CD8-positive, alpha-beta memory T cell (primary cell): ENCODE measurements around the gene SERGEF. TPM values are rescaled to one million over a fixed set of nuclear protein-coding genes. Genes with fewer than 3 reads are reported as not detected.
"Not testable (repeated sequence)": the region's sequence is repeated elsewhere in the genome, so short reads cannot be mapped to it uniquely, and the experiment has no call there.

Experiments used
- CTCF ChIA-PET: fragments of 350-600 bp; sonication (Branson Sonifier 250); formaldehyde crosslinking; loops from one replicate; lab custom pipeline; 2021; ENCODE audit warnings: antibody characterized with exemption; lab: Charles Lee
- POLR2A ChIA-PET: fragments of 350-600 bp; sonication (Branson Sonifier 250); formaldehyde crosslinking; loops from one replicate; lab custom pipeline; 2021; ENCODE audit warnings: antibody characterized with exemption; lab: Charles Lee
- DNase-seq, 5 donors: peaks; one replicate each; pipeline versions ENCODE4 v3.0.0 to v3.0.0-alpha.2; 2020 to 2022; ENCODE audit warnings: mixed read lengths in 1 of 5
- H3K27ac ChIP-seq: one replicate; pipeline ENCODE4 v1.7.0; 2013; ENCODE audit warnings: low read depth, mild to moderate bottlenecking, low read length, moderate library complexity
- H3K27me3 ChIP-seq: 2 replicates; pipeline ENCODE4 v1.7.0; 2013; ENCODE audit warnings: low read length, mild to moderate bottlenecking; ENCODE audit not compliant: insufficient read depth, poor library complexity, severe bottlenecking
- H3K36me3 ChIP-seq: 2 replicates; pipeline ENCODE4 v1.7.0; 2013; ENCODE audit warnings: mild to moderate bottlenecking, low read length, moderate library complexity; ENCODE audit not compliant: insufficient read depth
- H3K4me1 ChIP-seq: 2 replicates; pipeline ENCODE4 v1.7.0; 2013; ENCODE audit warnings: mild to moderate bottlenecking, low read length, moderate library complexity; ENCODE audit not compliant: insufficient read depth
- H3K4me3 ChIP-seq: 2 replicates; pipeline ENCODE4 v1.7.0; 2013; ENCODE audit warnings: mild to moderate bottlenecking, low read length
- H3K9me3 ChIP-seq: 2 replicates; pipeline ENCODE4 v1.7.0; 2013; ENCODE audit warnings: mild to moderate bottlenecking, low read length
- H3K27ac Mint-ChIP-seq, 8 donors: one replicate each; pipeline ENCODE4 v1.8.0; 2020 to 2021; ENCODE audit warnings: mixed read lengths in 8 of 8, mild to moderate bottlenecking in 6 of 8, inconsistent platforms in 3 of 8, moderate library complexity in 3 of 8
- H3K27me3 Mint-ChIP-seq, 2 donors: one replicate each; pipeline ENCODE4 v1.8.0; 2020 to 2021; ENCODE audit warnings: mixed read lengths in 2 of 2, mild to moderate bottlenecking in 1 of 2, moderate library complexity in 1 of 2
- H3K36me3 Mint-ChIP-seq, 3 donors: one replicate each; pipeline ENCODE4 v1.8.0; 2020 to 2021; ENCODE audit warnings: mixed read lengths in 3 of 3, inconsistent platforms in 1 of 3, mild to moderate bottlenecking in 1 of 3
- H3K4me1 Mint-ChIP-seq, 3 donors: one replicate each; pipeline ENCODE4 v1.8.0; 2020 to 2021; ENCODE audit warnings: mixed read lengths in 3 of 3, inconsistent platforms in 1 of 3, mild to moderate bottlenecking in 1 of 3
- H3K4me3 Mint-ChIP-seq, 7 donors: one replicate each; pipeline ENCODE4 v1.8.0; 2020 to 2021; ENCODE audit warnings: mixed read lengths in 7 of 7, mild to moderate bottlenecking in 6 of 7, moderate library complexity in 4 of 7, inconsistent platforms in 2 of 7
- H3K9me3 Mint-ChIP-seq, 5 donors: one replicate each; pipeline ENCODE4 v1.8.0; 2020 to 2022; ENCODE audit warnings: mixed read lengths in 5 of 5, mild to moderate bottlenecking in 3 of 5, moderate library complexity in 2 of 5, inconsistent platforms in 1 of 5
- polyA plus RNA-seq: library from polyadenylated mRNA; unstranded; fragments of 300-500 nt; fragmentation: Illumina TruSeq; gene quantifications from one replicate; pipeline ENCODE4 v1.2.3, GENCODE V29; 2021
- total RNA-seq, 2 experiments: library from RNA; stranded (reverse); gene quantifications; one replicate each; pipeline ENCODE4 v1.2.3, GENCODE V29; 2021

Gene SERGEF
- total and polyA plus RNA-seq, 3 experiments from 2014 or later, result 30.0 to 69.3 (median 34.5) TPM

- Mint-ChIP-seq H3K36me3 (peaks cover 6 to 43% (median 13%) of the 10 kb centered on the region in 3 donors), H3K27ac (peak overlapping the region in 2 of 8 donors; percentile 24 to 57), H3K27me3 (no peaks in the 10 kb centered on the region), H3K4me3 (no peak overlapping the region), H3K4me1 (no peaks in the 10 kb centered on the region), H3K9me3 (no peaks in the 10 kb centered on the region)
- CTCF ChIA-PET, result no interaction called here
- Histone ChIP-seq H3K36me3 (no peaks in the 10 kb centered on the region), H3K27me3 (no peaks in the 10 kb centered on the region), H3K27ac (no peak overlapping the region), H3K4me3 (no peak overlapping the region), H3K4me1 (no peaks in the 10 kb centered on the region), H3K9me3 (no peaks in the 10 kb centered on the region)
- POLR2A ChIA-PET, result no interaction called here
- no peak for DNase-seq
Observed at GRCh38 chr11:17878743-17879142, 134.1 kb downstream of the SERGEF start.

- H3K4me3 Mint-ChIP-seq, result no peak overlapping the region
- no peaks in the 10 kb centered on the region for H3K4me1 Mint-ChIP-seq
- ChIA-PET CTCF (no interaction called here), POLR2A (interaction anchor here (0.7 kb wide), 1 partner anchor 605 kb away, joined by 6 read pairs; no protein-coding TSS in a partner anchor)
- Histone ChIP-seq H3K4me1 (no peaks in the 10 kb centered on the region), H3K27ac (no peak overlapping the region), H3K9me3 (no peaks in the 10 kb centered on the region), H3K27me3 (no peaks in the 10 kb centered on the region), H3K4me3 (no peak overlapping the region), H3K36me3 (no peaks in the 10 kb centered on the region)
- no peak overlapping the region for H3K27ac Mint-ChIP-seq
- DNase-seq, result no peak
- H3K9me3 Mint-ChIP-seq, result no peaks in the 10 kb centered on the region
- H3K27me3 Mint-ChIP-seq, result no peaks in the 10 kb centered on the region
- H3K36me3 Mint-ChIP-seq, result peaks cover 6 to 50% (median 17%) of the 10 kb centered on the region in 3 donors
Observed at GRCh38 chr11:17877886-17878285, 135.0 kb downstream of the SERGEF start.

- ChIA-PET CTCF (interaction anchor here (1.1 kb wide), 1 partner anchor 12 kb away, joined by 3 read pairs; no protein-coding TSS in a partner anchor), POLR2A (no interaction called here)
- no peak overlapping the region for H3K4me3 Mint-ChIP-seq
- H3K36me3 Mint-ChIP-seq, result peaks cover 11 to 53% (median 22%) of the 10 kb centered on the region in 3 donors
- H3K27ac Mint-ChIP-seq, result peak overlapping the region in 1 of 8 donors; percentile 74
- H3K27me3 Mint-ChIP-seq, result no peaks in the 10 kb centered on the region
- no peaks in the 10 kb centered on the region for H3K27me3 ChIP-seq
- H3K27ac ChIP-seq, result no peak overlapping the region
- H3K4me3 ChIP-seq, result no peak overlapping the region
- no peak for DNase-seq
- no peaks in the 10 kb centered on the region for H3K9me3 Mint-ChIP-seq
- no peaks in the 10 kb centered on the region for H3K4me1 Mint-ChIP-seq
- no peaks in the 10 kb centered on the region for H3K4me1 ChIP-seq
- H3K9me3 ChIP-seq, result no peaks in the 10 kb centered on the region
- no peaks in the 10 kb centered on the region for H3K36me3 ChIP-seq
Observed at GRCh38 chr11:17876827-17877226, 136.0 kb downstream of the SERGEF start.

- Histone ChIP-seq H3K27ac (no peak overlapping the region), H3K4me3 (no peak overlapping the region), H3K4me1 (no peaks in the 10 kb centered on the region), H3K9me3 (no peaks in the 10 kb centered on the region), H3K27me3 (no peaks in the 10 kb centered on the region), H3K36me3 (no peaks in the 10 kb centered on the region)
- Mint-ChIP-seq H3K4me1 (no peaks in the 10 kb centered on the region), H3K4me3 (no peak overlapping the region), H3K36me3 (peaks cover 16 to 60% (median 26%) of the 10 kb centered on the region in 3 donors), H3K27me3 (no peaks in the 10 kb centered on the region), H3K27ac (no peak overlapping the region), H3K9me3 (no peaks in the 10 kb centered on the region)
- ChIA-PET CTCF (no interaction called here), POLR2A (no interaction called here)
- no peak for DNase-seq
Observed at GRCh38 chr11:17875891-17876290, 137.0 kb downstream of the SERGEF start.

GRCh38 chr11:17873586-17873985, 139.3 kb downstream of the SERGEF start:
- Mint-ChIP-seq H3K9me3 (peaks cover 0 to 1% (median 0%) of the 10 kb centered on the region in 5 donors), H3K4me1 (no peaks in the 10 kb centered on the region), H3K27ac (peak overlapping the region in 2 of 8 donors; percentile 3 to 55), H3K36me3 (peaks cover 37 to 76% (median 40%) of the 10 kb centered on the region in 3 donors), H3K4me3 (no peak overlapping the region), H3K27me3 (no peaks in the 10 kb centered on the region)
- ChIA-PET CTCF (interaction anchor here (1.0 kb wide), 1 partner anchor 11 kb away, joined by 3 read pairs; no protein-coding TSS in a partner anchor), POLR2A (no interaction called here)
- no peak for DNase-seq
- no peaks in the 10 kb centered on the region for H3K27me3 ChIP-seq
- no peak overlapping the region for H3K27ac ChIP-seq
- no peak overlapping the region for H3K4me3 ChIP-seq
- no peaks in the 10 kb centered on the region for H3K36me3 ChIP-seq
- H3K9me3 ChIP-seq, result no peaks in the 10 kb centered on the region
- H3K4me1 ChIP-seq, result no peaks in the 10 kb centered on the region

GRCh38 chr11:17868398-17868797, 144.4 kb downstream of the SERGEF start:
- H3K27me3 Mint-ChIP-seq, CTCF ChIA-PET, POLR2A ChIA-PET, H3K9me3 Mint-ChIP-seq, H3K27ac Mint-ChIP-seq, H3K27me3 ChIP-seq, H3K4me3 Mint-ChIP-seq, H3K4me1 Mint-ChIP-seq, H3K4me3 ChIP-seq, H3K9me3 ChIP-seq, DNase-seq, H3K4me1 ChIP-seq, H3K27ac ChIP-seq, H3K36me3 ChIP-seq: not testable (repeated sequence)
- H3K36me3 Mint-ChIP-seq, result peaks cover 37 to 63% (median 39%) of the 10 kb centered on the region in 3 donors

GRCh38 chr11:17867341-17867740, 145.5 kb downstream of the SERGEF start:
- H3K27ac Mint-ChIP-seq, result peak overlapping the region in 1 of 8 donors; percentile 51
- H3K4me3 Mint-ChIP-seq, result no peak overlapping the region
- no peak for DNase-seq
- Histone ChIP-seq H3K27ac (no peak overlapping the region), H3K4me1 (no peaks in the 10 kb centered on the region), H3K36me3 (no peaks in the 10 kb centered on the region), H3K4me3 (no peak overlapping the region), H3K27me3 (no peaks in the 10 kb centered on the region), H3K9me3 (no peaks in the 10 kb centered on the region)
- peaks cover 0 to 4% (median 0%) of the 10 kb centered on the region in 5 donors for H3K9me3 Mint-ChIP-seq
- peaks cover 34 to 60% (median 36%) of the 10 kb centered on the region in 3 donors for H3K36me3 Mint-ChIP-seq
- no peaks in the 10 kb centered on the region for H3K27me3 Mint-ChIP-seq
- POLR2A ChIA-PET, result no interaction called here
- CTCF ChIA-PET, result no interaction called here
- H3K4me1 Mint-ChIP-seq, result peaks cover 0 to 2% (median 0%) of the 10 kb centered on the region in 3 donors

GRCh38 chr11:17865765-17866428, 146.9 kb downstream of the SERGEF start:
- POLR2A ChIA-PET, result no interaction called here
- peaks cover 0 to 4% (median 0%) of the 10 kb centered on the region in 5 donors for H3K9me3 Mint-ChIP-seq

More at GRCh38 chr11:17865765-17866428, 146.9 kb downstream of the SERGEF start:
- Histone ChIP-seq H3K9me3 (no peaks in the 10 kb centered on the region), H3K36me3 (no peaks in the 10 kb centered on the region), H3K4me1 (no peaks in the 10 kb centered on the region), H3K27me3 (no peaks in the 10 kb centered on the region), H3K4me3 (no peak overlapping the region), H3K27ac (no peak overlapping the region)
- Mint-ChIP-seq H3K27ac (no peak overlapping the region), H3K4me3 (no peak overlapping the region), H3K27me3 (no peaks in the 10 kb centered on the region), H3K36me3 (peaks cover 28 to 59% (median 29%) of the 10 kb centered on the region in 3 donors), H3K4me1 (peaks cover 0 to 2% (median 0%) of the 10 kb centered on the region in 3 donors)
- DNase-seq, result no peak
- CTCF ChIA-PET, result interaction anchor here (2.7 kb wide), 1 partner anchor 12 kb away, joined by 11 read pairs; no protein-coding TSS in a partner anchor
